Lower leg skin (tissue), 3 donors: ENCODE results near the gene BMP6.

Experiments used
- CTCF ChIP-seq, 3 donors: fragments of 450-650 bp; IDR thresholded peaks; one replicate each; pipeline ENCODE4 v1.5.1; 2016; ENCODE audit warnings: antibody characterized with exemption in 3 of 3, mild to moderate bottlenecking in 3 of 3, moderate library complexity in 2 of 3
- POLR2A ChIP-seq, 2 donors: fragments of 450-650 bp; IDR thresholded peaks; one replicate each; pipeline ENCODE4 v1.6.1; 2016 to 2017; ENCODE audit warnings: antibody characterized with exemption in 2 of 2, mild to moderate bottlenecking in 1 of 2, moderate library complexity in 1 of 2

GRCh38 chr6:7763881-7764280 is 38.0 kb downstream of the BMP6 start:
- TF ChIP-seq CTCF (IDR thresholded peaks at IDR 0.05) (no peak), POLR2A (IDR thresholded peaks at IDR 0.05) (no peak)
